Endometrium (tissue), 2 donors: ENCODE measurements around the gene GUCY2C.

Source experiments
- FAIRE-seq: peaks from 2 replicates; lab custom pipeline; 2012; peaks lifted over from hg19 to GRCh38; lab: Jason Lieb, UNC
- donor health status: control.
- donor health status: control.

Gene GUCY2C

DNA sequence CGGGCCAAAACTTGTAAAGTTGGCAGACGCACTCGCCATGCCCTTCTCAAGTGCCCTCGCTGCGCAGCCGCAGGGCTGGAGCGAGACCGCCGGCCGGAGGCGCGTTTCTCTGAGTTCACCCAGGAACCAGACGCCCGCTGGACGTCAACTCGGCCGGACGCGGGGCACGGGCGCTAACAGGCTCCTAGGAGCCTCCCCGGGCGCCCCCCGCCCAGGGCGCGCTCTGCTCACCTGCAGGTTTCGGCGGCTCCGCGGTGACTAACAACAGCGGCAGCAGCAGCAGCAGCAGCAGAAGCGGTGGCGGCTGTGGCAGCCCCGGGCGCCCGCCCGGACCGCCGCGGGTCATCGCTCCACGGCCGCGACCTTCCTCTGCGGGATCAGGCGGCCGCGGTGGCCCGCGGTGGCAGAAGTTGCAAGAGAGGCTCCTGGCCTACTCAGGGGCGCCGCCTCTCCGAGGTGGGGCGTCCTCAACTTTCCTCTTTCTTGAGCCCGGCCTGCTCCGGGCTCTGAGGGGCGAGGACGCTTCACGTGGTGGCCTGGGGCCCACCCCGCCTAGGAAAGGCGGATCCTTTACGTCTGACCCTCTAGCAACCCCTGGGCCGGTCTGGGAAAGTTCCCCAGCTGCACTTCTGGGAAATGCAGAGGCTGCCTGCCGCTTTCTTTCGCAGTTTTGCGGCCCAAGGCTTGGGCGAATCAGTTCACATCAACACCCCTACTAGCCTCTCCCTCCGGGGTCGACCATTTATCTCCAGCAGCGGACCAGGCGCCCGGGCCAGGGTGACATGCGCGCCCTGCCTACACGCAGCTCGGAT lies 128.8 kb downstream of the GUCY2C start, which contains the start of gene PLBD1:
TSS of gene PLBD1 (minus strand) at position 533 of the 812 bp plus-strand sequence. CDS start at position 346, 187 bp downstream.
- FAIRE-seq = no peak

DNA sequence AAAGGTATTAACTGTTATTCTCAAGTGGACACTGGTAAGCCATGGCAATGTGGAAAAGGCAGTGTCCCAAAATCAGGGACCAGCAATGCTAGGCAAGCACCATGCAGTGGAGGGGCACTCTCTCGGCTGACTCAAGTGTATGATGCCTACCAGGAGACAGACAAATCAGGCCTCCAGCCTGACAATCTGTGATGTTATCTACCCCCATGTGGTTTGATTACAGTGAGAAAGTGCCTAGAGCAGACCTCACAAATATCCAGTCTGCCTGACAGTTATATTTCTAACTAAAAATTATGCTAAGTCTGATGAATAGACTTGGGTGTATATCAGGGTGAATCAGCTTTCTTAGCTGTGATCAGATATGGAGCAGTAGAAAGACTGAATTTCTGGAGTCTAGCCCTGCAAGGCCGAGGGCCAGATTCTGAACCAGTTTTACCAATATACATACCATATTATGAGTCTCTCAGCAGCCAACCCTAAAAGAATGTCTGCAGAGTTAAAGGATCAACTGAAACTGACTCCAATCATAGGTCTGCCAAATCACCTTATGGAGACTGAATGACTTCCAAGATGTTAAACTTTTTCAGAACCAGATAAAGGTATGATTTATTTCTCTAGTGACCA lies 132.0 kb downstream of the GUCY2C start:
- FAIRE-seq = no peak

DNA sequence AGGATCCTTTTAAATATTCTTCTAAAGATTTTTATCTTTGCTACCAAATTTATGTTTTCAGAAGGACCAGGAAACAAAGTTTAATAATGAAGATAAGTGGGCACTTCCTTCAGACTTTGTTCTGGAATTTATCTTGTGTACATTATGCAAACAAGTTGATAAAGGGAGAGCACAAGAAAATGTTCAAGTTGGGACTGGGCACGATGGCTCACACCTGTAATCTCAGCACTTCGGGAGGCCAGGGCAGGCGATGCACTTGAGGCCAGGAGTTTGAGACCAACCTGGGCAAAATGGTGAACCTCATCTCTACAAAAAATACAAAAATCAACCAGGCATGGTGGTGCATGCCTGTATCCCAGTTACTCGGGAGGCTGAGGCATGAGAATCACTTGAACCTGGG lies 133.4 kb downstream of the GUCY2C start:
- no peak for FAIRE-seq
